ENCODE data around the gene TLX2.

DNA sequence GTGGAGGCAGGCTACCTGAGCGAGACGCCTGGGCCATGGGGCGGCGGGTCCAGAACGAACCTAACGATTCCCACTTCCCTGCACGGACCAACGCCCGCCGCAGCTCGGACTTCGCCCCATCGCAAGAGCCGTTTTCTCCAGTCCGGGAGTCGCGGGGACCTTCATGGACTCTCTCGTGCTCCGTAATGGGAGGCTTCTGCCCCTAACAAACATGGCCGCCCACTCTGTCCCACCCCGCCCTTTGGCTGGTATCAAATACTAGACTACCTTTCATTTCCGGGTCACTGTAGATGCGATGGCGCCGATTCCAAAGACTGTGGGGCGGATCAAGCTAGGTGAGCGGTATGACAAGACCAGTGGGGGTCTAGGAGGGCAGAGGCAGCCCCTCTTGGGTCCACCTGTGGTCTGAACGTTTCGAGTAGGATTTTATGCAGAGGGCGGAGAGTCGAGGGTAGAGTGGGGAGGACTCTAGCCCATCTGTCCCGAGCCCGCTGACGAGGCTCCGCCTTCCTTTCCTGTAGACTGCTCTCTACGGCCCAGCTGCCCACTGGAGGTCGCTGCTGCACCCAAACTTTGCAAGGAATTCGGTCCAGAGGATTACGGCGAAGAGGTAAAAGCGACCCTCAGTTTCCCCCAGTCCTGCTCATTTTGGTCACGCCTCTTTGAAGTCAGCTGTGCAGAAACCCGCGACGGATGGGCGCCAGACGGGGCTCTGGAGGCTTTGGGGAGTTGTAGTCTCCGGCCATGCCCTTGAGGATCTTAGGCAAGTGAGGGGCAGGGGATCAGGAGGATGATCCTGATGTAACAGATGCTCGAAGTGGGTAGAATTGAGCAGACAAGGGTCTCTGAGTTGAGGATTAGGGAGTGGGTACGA lies 31.2 kb upstream of the TLX2 start, which contains the start of the genes CCDC142 and TTC31:
- TF ChIP-seq CTCF (IDR thresholded peaks at IDR 0.05) (peak; percentile 93), EZH2 (IDR thresholded peaks at IDR 0.05) (no peak)
